Motor neuron (in vitro differentiated cells): ENCODE measurements around the gene TNRC6C. TPM values are rescaled to one million over a fixed set of nuclear protein-coding genes. Genes with fewer than 3 reads are reported as not detected.

Experiments used
- total RNA-seq, 8 experiments: library from RNA; unstranded; fragments of 300-600 nt; gene quantifications; 2 replicates each; pipeline versions ENCODE4 v1.2.3 to v1.2.4, GENCODE V29; 2022

Gene TNRC6C
- total RNA-seq, 8 experiments from 2014 or later: 5.6 to 20.6 (median 16.1) TPM

Other genes with a start within 250 kb of the TNRC6C start
- 10 to 100 TPM in 2 of 8 experiments, 1 to 10 TPM in 5, under 1 TPM in 1; 0.67 to 18.6 (median 5.2) TPM for gene TMC6, start 170.1 kb downstream of the TNRC6C start, total RNA-seq
- gene TMC8, start 172.1 kb downstream of the TNRC6C start, total RNA-seq: 1 to 10 TPM in 3 of 8 experiments, under 1 TPM in 4, not detected in 1; 0.10 to 1.4 (median 0.58) TPM
- gene C17orf99, start 187.7 kb downstream of the TNRC6C start, total RNA-seq: under 1 TPM in 5 of 8 experiments, not detected in 3; 0.09 to 0.71 (median 0.46) TPM
- 10 to 100 TPM in 4 of 8 experiments, 1 to 10 TPM in 4; 2.6 to 61.6 (median 8.2) TPM for gene SYNGR2, start 209.9 kb downstream of the TNRC6C start, total RNA-seq
- 10 to 100 TPM in 3 of 8 experiments, 1 to 10 TPM in 3, under 1 TPM in 2; 0.50 to 59.5 (median 1.9) TPM for gene TK1, start 228.3 kb downstream of the TNRC6C start, total RNA-seq
- gene AFMID, start 228.7 kb downstream of the TNRC6C start, total RNA-seq: 10 to 100 TPM in 6 of 8 experiments, 1 to 10 TPM in 2; 5.1 to 34.7 (median 21.2) TPM